NCI-H146 treated with DMSO at 0.1 percent for 48 hours (cell line): ENCODE measurements around the gene SLC1A4.

Experiments used
- DNase-seq: peaks from one replicate; lab custom pipeline; 2025; ENCODE audit not compliant: unreplicated experiment; lab: John Stamatoyannopoulos, UW

Gene SLC1A4

GRCh38 chr2:65070172-65070830, 81.1 kb downstream of the SLC1A4 start:
- DNase-seq: no peak

GRCh38 chr2:65070856-65071255, 81.7 kb downstream of the SLC1A4 start:
- no peak for DNase-seq

GRCh38 chr2:65071499-65072180, 82.4 kb downstream of the SLC1A4 start:
- no peak for DNase-seq

GRCh38 chr2:65072181-65072970, 83.2 kb downstream of the SLC1A4 start:
- no peak for DNase-seq
